ENCODE measurements around the gene EEF1AKMT4. TPM values are rescaled to one million over a fixed set of nuclear protein-coding genes. Genes with fewer than 3 reads are reported as not detected.

EEF1AKMT4 gene
- total RNA-seq, 2 experiments from 2014 or later = 18.8 TPM

- no TSS peak for BruUV-seq (replicated peaks)
- ChIA-PET CTCF (ENCODE audit: unreplicated experiment) (no interaction called here), POLR2A (no interaction called here)
- no peak overlapping the region for H3K4me3 ChIP-seq (ENCODE audit: low read depth, low read length, poor library complexity, severe bottlenecking)
- intact Hi-C loops (cut with micrococcal nuclease; ENCODE audit: unreplicated experiment) = no loop called here
- H2AFZ ChIP-seq (ENCODE audit: low read length) = no peak overlapping the region
- DNase-seq (ENCODE audit: low spot score) = no peak
- H3K4me1 ChIP-seq (ENCODE audit: insufficient read depth, low read length, poor library complexity, severe bottlenecking) = no peaks in the 10 kb centered on the region
- H3K9me2 ChIP-seq (ENCODE audit: insufficient read depth, low read length) = no peaks in the 10 kb centered on the region
- no peaks in the 10 kb centered on the region for H3K36me3 ChIP-seq (ENCODE audit: insufficient read depth, low read length)
- no peaks in the 10 kb centered on the region for H3K79me2 ChIP-seq (ENCODE audit: insufficient read depth, low read depth, low read length)
- TF ChIP-seq EZH2phosphoT487 (IDR thresholded peaks at IDR 0.05; ENCODE audit: borderline replicate concordance, low read depth, low read length) = no peak
- no peak for TF ChIP-seq CTCF (conservative IDR thresholded peaks at IDR 0.05; ENCODE audit: low read length)
- H4K20me1 ChIP-seq (ENCODE audit: insufficient read depth, low read length) = no peaks in the 10 kb centered on the region
- H3K27ac ChIP-seq (ENCODE audit: low read depth, low read length, poor library complexity, severe bottlenecking) = no peak overlapping the region
- no peaks in the 10 kb centered on the region for H3K9me3 ChIP-seq (ENCODE audit: low read length)
- no peak overlapping the region for H3K4me2 ChIP-seq (ENCODE audit: low read length)
Observed at GRCh38 chr3:184223946-184224345, 25.5 kb upstream of the EEF1AKMT4 start.

GRCh38 chr3:184227481-184227935, 22.0 kb upstream of the EEF1AKMT4 start:
- Histone ChIP-seq H3K27ac (ENCODE audit: low read depth, low read length, poor library complexity, severe bottlenecking) (no peak overlapping the region), H3K4me1 (ENCODE audit: insufficient read depth, low read length, poor library complexity, severe bottlenecking) (peaks cover 7% of the 10 kb centered on the region), H4K20me1 (ENCODE audit: insufficient read depth, low read length) (no peaks in the 10 kb centered on the region), H3K79me2 (ENCODE audit: insufficient read depth, low read depth, low read length) (no peaks in the 10 kb centered on the region), H3K9me3 (ENCODE audit: low read length) (no peaks in the 10 kb centered on the region), H3K4me3 (ENCODE audit: low read depth, low read length, poor library complexity, severe bottlenecking) (no peak overlapping the region), H3K4me2 (ENCODE audit: low read length) (no peak overlapping the region), H3K9me2 (ENCODE audit: insufficient read depth, low read length) (no peaks in the 10 kb centered on the region), H2AFZ (ENCODE audit: low read length) (no peak overlapping the region), H3K36me3 (ENCODE audit: insufficient read depth, low read length) (no peaks in the 10 kb centered on the region)
- DNase-seq (ENCODE audit: low spot score) = peak; percentile 65
- intact Hi-C loops (cut with micrococcal nuclease; ENCODE audit: unreplicated experiment) = loop anchor here (1.0 kb wide), 1 partner anchor 62 kb away; no protein-coding TSS in a partner anchor
- ChIA-PET CTCF (ENCODE audit: unreplicated experiment) (interaction anchor here (0.6 to 1.6 kb wide), 4 partner anchors 9 to 432 kb away, joined by 3 to 4 read pairs (median 3); no protein-coding TSS in a partner anchor), POLR2A (interaction anchor here (0.6 to 1.2 kb wide), 4 partner anchors 18 to 226 kb away, joined by 3 to 6 read pairs (median 4); no protein-coding TSS in a partner anchor)
- BruUV-seq (replicated peaks) = no TSS peak
- TF ChIP-seq CTCF (conservative IDR thresholded peaks at IDR 0.05; ENCODE audit: low read length) = peak; percentile 84
- TF ChIP-seq EZH2phosphoT487 (IDR thresholded peaks at IDR 0.05; ENCODE audit: borderline replicate concordance, low read depth, low read length) = no peak

GRCh38 chr3:184228376-184229137, 20.9 kb upstream of the EEF1AKMT4 start:
- no peak overlapping the region for H3K27ac ChIP-seq (ENCODE audit: low read depth, low read length, poor library complexity, severe bottlenecking)
- no peaks in the 10 kb centered on the region for H3K9me3 ChIP-seq (ENCODE audit: low read length)
- CTCF ChIA-PET (ENCODE audit: unreplicated experiment) = interaction anchor here (0.6 to 1.6 kb wide), 3 partner anchors 8 to 211 kb away, joined by 3 to 13 read pairs (median 3); partner anchors contain the start of gene ABCC5
- H3K4me2 ChIP-seq (ENCODE audit: low read length) = no peak overlapping the region
- H3K79me2 ChIP-seq (ENCODE audit: insufficient read depth, low read depth, low read length) = no peaks in the 10 kb centered on the region
- DNase-seq (ENCODE audit: low spot score) = no peak
- peaks cover 7% of the 10 kb centered on the region for H3K4me1 ChIP-seq (ENCODE audit: insufficient read depth, low read length, poor library complexity, severe bottlenecking)
- H4K20me1 ChIP-seq (ENCODE audit: insufficient read depth, low read length) = no peaks in the 10 kb centered on the region
- H3K4me3 ChIP-seq (ENCODE audit: low read depth, low read length, poor library complexity, severe bottlenecking) = no peak overlapping the region
- H3K9me2 ChIP-seq (ENCODE audit: insufficient read depth, low read length) = no peaks in the 10 kb centered on the region
- POLR2A ChIA-PET = interaction anchor here (1.2 kb wide), 1 partner anchor 25 kb away, joined by 6 read pairs; no protein-coding TSS in a partner anchor
- TF ChIP-seq EZH2phosphoT487 (IDR thresholded peaks at IDR 0.05; ENCODE audit: borderline replicate concordance, low read depth, low read length) (no peak), CTCF (conservative IDR thresholded peaks at IDR 0.05; ENCODE audit: low read length) (no peak)
- H2AFZ ChIP-seq (ENCODE audit: low read length) = no peak overlapping the region
- BruUV-seq (replicated peaks) = no TSS peak
- intact Hi-C loops (cut with micrococcal nuclease; ENCODE audit: unreplicated experiment) = no loop called here
- no peaks in the 10 kb centered on the region for H3K36me3 ChIP-seq (ENCODE audit: insufficient read depth, low read length)
